Forelimb muscle (tissue), 1 donor: ENCODE data around the gene RNF208. TPM values are rescaled to one million over a fixed set of nuclear protein-coding genes. Genes with fewer than 3 reads are reported as not detected.

ENCODE experiments used
- DNase-seq: peaks from one replicate; pipeline ENCODE4 v3.0.0-alpha.2; 2013; ENCODE audit warnings: low read depth
- polyA plus RNA-seq: library from polyadenylated mRNA; unstranded; fragments of 120-200 nt; gene quantifications from one replicate; pipeline ENCODE4 v1.2.1, GENCODE V29; 2013; ENCODE audit not compliant: insufficient read length

The RNF208 gene
- polyA plus RNA-seq, 1 donor = 2.5 TPM

- no peak for DNase-seq
Measured at GRCh38 chr9:137175345-137175961, 46.6 kb downstream of the RNF208 start.

- no peak for DNase-seq
Measured at GRCh38 chr9:137174722-137175293, 47.2 kb downstream of the RNF208 start.

- no peak for DNase-seq
Measured at GRCh38 chr9:137173796-137174664, 48.0 kb downstream of the RNF208 start.

- no peak for DNase-seq
Measured at GRCh38 chr9:137172901-137173795, 48.9 kb downstream of the RNF208 start.

GRCh38 chr9:137171149-137171900, 50.7 kb downstream of the RNF208 start:
- no peak for DNase-seq

GRCh38 chr9:137170486-137171148, 51.4 kb downstream of the RNF208 start:
- no peak for DNase-seq

Other genes with a start within 250 kb of the RNF208 start
- 21.9 TPM for gene PTGDS, start 244.7 kb downstream of the RNF208 start, polyA plus RNA-seq
- 0.61 TPM for gene LCNL1, start 239.2 kb downstream of the RNF208 start, polyA plus RNA-seq
- 22.8 TPM for gene PAXX, start 229.8 kb downstream of the RNF208 start, polyA plus RNA-seq
- 0.42 TPM for gene CLIC3, start 225.7 kb downstream of the RNF208 start, polyA plus RNA-seq
- 16.5 TPM for gene ABCA2, start 194.0 kb downstream of the RNF208 start, polyA plus RNA-seq
- 0.08 TPM for gene FUT7, start 190.2 kb downstream of the RNF208 start, polyA plus RNA-seq
- gene NPDC1, start 176.1 kb downstream of the RNF208 start, polyA plus RNA-seq = 40.9 TPM
- gene ENTPD2, start 168.2 kb downstream of the RNF208 start, polyA plus RNA-seq = 16.2 TPM
- gene SAPCD2, start 151.7 kb downstream of the RNF208 start, polyA plus RNA-seq = 3.6 TPM
- gene UAP1L1, start 144.7 kb downstream of the RNF208 start, polyA plus RNA-seq = 1.9 TPM
- 38.6 TPM for gene MAN1B1, start 135.3 kb downstream of the RNF208 start, polyA plus RNA-seq
- gene DPP7, start 107.5 kb downstream of the RNF208 start, polyA plus RNA-seq = 21.7 TPM
- gene GRIN1, start 83.1 kb downstream of the RNF208 start, polyA plus RNA-seq = not detected
- 0.11 TPM for gene LRRC26, start 52.2 kb downstream of the RNF208 start, polyA plus RNA-seq
- not detected for gene TMEM210, start 50.2 kb downstream of the RNF208 start, polyA plus RNA-seq
- gene ANAPC2, start 33.7 kb downstream of the RNF208 start, polyA plus RNA-seq = 30.4 TPM
- 53.7 TPM for gene SSNA1, start 33.6 kb downstream of the RNF208 start, polyA plus RNA-seq
- 10.9 TPM for gene TPRN, start 21.5 kb downstream of the RNF208 start, polyA plus RNA-seq
- 33.0 TPM for gene TMEM203, start 16.6 kb downstream of the RNF208 start, polyA plus RNA-seq
- gene NDOR1, start 16.5 kb downstream of the RNF208 start, polyA plus RNA-seq = 7.0 TPM
- 2.4 TPM for gene CYSRT1, start 2.9 kb upstream of the RNF208 start, polyA plus RNA-seq
- 2.4 TPM for gene RNF224, start 5.3 kb upstream of the RNF208 start, polyA plus RNA-seq
- 1.5 TPM for gene SLC34A3, start 8.7 kb upstream of the RNF208 start, polyA plus RNA-seq
- gene TUBB4B, start 19.0 kb upstream of the RNF208 start, polyA plus RNA-seq = 146 TPM
- gene STPG3, start 29.0 kb upstream of the RNF208 start, polyA plus RNA-seq = 0.18 TPM
- 45.6 TPM for gene NELFB, start 33.1 kb upstream of the RNF208 start, polyA plus RNA-seq
- gene TOR4A, start 55.5 kb upstream of the RNF208 start, polyA plus RNA-seq = 7.6 TPM
- gene NRARP, start 80.0 kb upstream of the RNF208 start, polyA plus RNA-seq = 3.8 TPM
- 13.0 TPM for gene EXD3, start 200.9 kb upstream of the RNF208 start, polyA plus RNA-seq
- gene NOXA1, start 201.2 kb upstream of the RNF208 start, polyA plus RNA-seq = 2.2 TPM
- gene ENTPD8, start 219.1 kb upstream of the RNF208 start, polyA plus RNA-seq = 0.46 TPM
- 16.9 TPM for gene NSMF, start 237.1 kb upstream of the RNF208 start, polyA plus RNA-seq